ENCODE measurements around the gene DUOXA1.

GRCh38 chr15:45100884-45101625 is 28.6 kb downstream of the DUOXA1 start:
- TF ChIP-seq CTCF (IDR thresholded peaks at IDR 0.05 in 4 of 5, conservative IDR thresholded peaks at IDR 0.05 in 1 of 5) (no peak), POLR2A (IDR thresholded peaks at IDR 0.05) (no peak)
